H1 (cell line): ENCODE measurements around the gene KCNK7. TPM values are rescaled to one million over a fixed set of nuclear protein-coding genes. Genes with fewer than 3 reads are reported as not detected.

Experiments used
- CTCF ChIP-seq, 3 experiments: IDR thresholded peaks; 1 replicate in 2 of 3; 2 replicates in 1 of 3; pipeline versions ENCODE4 v1.5.1 to v1.6.1; 2011; ENCODE audit warnings: low read length in 3 of 3, mild to moderate bottlenecking in 3 of 3, inconsistent platforms in 2 of 3, low read depth in 1 of 3, moderate library complexity in 1 of 3; ENCODE audit not compliant: insufficient read depth in 1 of 3; ENCODE audit errors: control extremely low read depth in 1 of 3
- KDM4A ChIP-seq: IDR thresholded peaks from one replicate; pipeline ENCODE4 v1.7.1; 2012; ENCODE audit warnings: low read depth, mild to moderate bottlenecking, moderate library complexity, low read length, inconsistent platforms; ENCODE audit not compliant: severe bottlenecking
- PHF8 ChIP-seq: fragments of 200-600 bp; sonication (generic); conservative IDR thresholded peaks from 2 replicates; pipeline ENCODE4 v1.7.1; 2012; ENCODE audit warnings: low read depth, mild to moderate bottlenecking, inconsistent platforms, low read length, moderate library complexity
- TAF1 ChIP-seq: IDR thresholded peaks from 2 replicates; pipeline ENCODE4 v1.6.1; 2011; ENCODE audit warnings: mild to moderate bottlenecking, low read depth, low read length
- polyA plus RNA-seq, 7 experiments: library from polyadenylated mRNA; depleted of rRNA in 3 of 7; stranded (reverse) in 5 of 7; unstranded in 2 of 7; fragments of >200 nt in 5 of 7; fragments of 200-250 nt in 2 of 7; gene quantifications; 1 replicate in 5 of 7; 2 replicates in 1 of 7; 4 replicates in 1 of 7; pipeline versions ENCODE4 v1.2.1 to v1.2.3, GENCODE V29; 2011 to 2013; ENCODE audit warnings: missing spikeins in 2 of 7, mixed read lengths in 2 of 7
- total RNA-seq: library from RNA; stranded (reverse); fragmentation: NEBNext Ultra II Directional; extraction: Animal tissue kit (Norgen Biotek cat#: 25700); gene quantifications from 2 replicates; pipeline ENCODE4 v1.2.1, GENCODE V29; 2021

The KCNK7 gene
- total and polyA plus RNA-seq, 2 of the 8 experiments (the other 6 are each of a cell fraction or from before 2014, with no cell fraction given): 0.74 to 1.0 TPM

GRCh38 chr11:65558002-65558929 is 37.3 kb downstream of the KCNK7 start, which contains the start of gene LTBP3 (continued):
- peak; percentile 36 for TF ChIP-seq KDM4A
- TF ChIP-seq CTCF (IDR thresholded peaks at IDR 0.05; ENCODE audit: control extremely low read depth in 1 of 3, insufficient read depth in 1 of 3, low read depth in 1 of 3, low read length in 3 of 3): no peak
- peak; percentile 23; the same call in 1 of the 2 replicates for TF ChIP-seq TAF1
- TF ChIP-seq PHF8: no peak; the same call in 1 of the 2 replicates
